Measurements from ENCODE around the gene TTLL13.

DNA sequence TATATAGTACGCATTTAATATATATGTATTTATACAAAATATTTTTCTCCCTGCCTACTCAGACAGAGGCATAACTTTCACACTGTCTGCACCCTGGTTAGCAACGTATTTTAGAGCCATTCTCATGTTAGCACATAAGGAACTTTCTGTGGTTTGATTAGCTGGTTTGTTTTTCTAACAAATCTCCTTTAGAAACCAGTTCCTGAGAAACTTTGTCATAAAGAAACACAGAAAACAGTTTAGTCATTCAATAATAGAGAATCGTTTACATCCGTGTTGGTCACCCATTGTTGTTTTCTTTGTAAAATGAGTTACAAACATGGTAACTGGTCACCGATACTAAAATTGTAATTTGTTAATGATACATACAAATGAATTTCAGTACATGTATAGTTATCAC lies 10.2 kb downstream of the TTLL13 start:
- TF ChIP-seq, protein P1, sequence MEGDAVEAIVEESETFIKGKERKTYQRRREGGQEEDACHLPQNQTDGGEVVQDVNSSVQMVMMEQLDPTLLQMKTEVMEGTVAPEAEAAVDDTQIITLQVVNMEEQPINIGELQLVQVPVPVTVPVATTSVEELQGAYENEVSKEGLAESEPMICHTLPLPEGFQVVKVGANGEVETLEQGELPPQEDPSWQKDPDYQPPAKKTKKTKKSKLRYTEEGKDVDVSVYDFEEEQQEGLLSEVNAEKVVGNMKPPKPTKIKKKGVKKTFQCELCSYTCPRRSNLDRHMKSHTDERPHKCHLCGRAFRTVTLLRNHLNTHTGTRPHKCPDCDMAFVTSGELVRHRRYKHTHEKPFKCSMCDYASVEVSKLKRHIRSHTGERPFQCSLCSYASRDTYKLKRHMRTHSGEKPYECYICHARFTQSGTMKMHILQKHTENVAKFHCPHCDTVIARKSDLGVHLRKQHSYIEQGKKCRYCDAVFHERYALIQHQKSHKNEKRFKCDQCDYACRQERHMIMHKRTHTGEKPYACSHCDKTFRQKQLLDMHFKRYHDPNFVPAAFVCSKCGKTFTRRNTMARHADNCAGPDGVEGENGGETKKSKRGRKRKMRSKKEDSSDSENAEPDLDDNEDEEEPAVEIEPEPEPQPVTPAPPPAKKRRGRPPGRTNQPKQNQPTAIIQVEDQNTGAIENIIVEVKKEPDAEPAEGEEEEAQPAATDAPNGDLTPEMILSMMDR (IDR thresholded peaks at IDR 0.05): no peak
- no peak for TF ChIP-seq POLR2A (IDR thresholded peaks at IDR 0.05)
